Measurements from ENCODE around the gene KHK. TPM values are rescaled to one million over a fixed set of nuclear protein-coding genes. Genes with fewer than 3 reads are reported as not detected.

KHK gene
- total RNA-seq, 8 experiments from 2014 or later: 0.72 to 5.4 (median 3.4) TPM

DNA sequence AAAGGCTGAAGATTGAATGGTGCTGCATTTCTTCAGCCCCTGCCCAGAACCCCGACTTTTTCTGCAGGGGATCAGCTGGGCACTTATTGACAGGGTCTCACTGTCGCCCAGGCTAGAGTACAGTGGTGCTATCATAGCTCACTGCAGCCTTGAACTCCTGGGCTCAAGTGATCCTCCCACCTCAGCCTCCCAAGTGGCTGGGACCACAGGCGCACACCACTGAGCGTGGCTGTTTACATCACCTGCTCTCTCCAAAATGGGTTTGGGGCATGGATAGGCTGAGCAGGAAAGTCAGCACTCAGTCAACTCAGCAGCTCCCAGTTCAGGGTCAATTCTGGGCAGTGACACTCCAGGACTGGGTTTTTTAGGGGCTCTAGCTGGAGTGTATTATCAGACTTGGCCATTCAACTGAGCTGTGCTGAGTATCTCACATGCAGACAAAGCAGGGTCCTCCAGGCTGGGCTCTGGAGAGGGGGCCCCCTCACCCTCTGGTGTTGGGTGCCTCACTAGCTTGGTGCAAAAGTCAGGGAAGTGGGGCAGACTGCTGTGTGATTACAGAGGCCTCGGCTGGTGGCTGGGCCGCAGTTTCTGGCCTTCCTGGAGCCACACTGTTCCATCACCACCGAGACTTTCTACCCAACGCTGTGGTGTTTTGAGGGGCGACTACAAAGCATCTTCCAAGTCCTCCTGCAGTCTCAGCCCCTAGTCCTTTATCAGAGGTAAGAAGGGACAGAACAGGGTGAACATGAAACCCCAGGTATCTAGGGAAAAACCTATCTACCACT is 41.5 kb downstream of the KHK start:
- Histone ChIP-seq H3K4me3 (no peak overlapping the region), H3K4me1 (replicated peaks in 1 of 2) (peaks cover 2 to 10% of the 10 kb centered on the region in 2 donors), H3K27ac (no peak overlapping the region)
- no peak for ATAC-seq (replicated peaks in 6 of 8)
- WGBS, 10 experiments: 66 to 100% (median 91%) methylated on average over 1 to 5 of the region's 9 CpGs; no CpG with 5 or more reads in 3 of the 10 experiments
- in situ Hi-C loops (cut with MboI; ENCODE audit: low pct_unique_long_range_greater_than_20kb in 2 of 9, low sequenced_read_pairs in 9 of 9, unreplicated experiment in 9 of 9): no loop called here

DNA sequence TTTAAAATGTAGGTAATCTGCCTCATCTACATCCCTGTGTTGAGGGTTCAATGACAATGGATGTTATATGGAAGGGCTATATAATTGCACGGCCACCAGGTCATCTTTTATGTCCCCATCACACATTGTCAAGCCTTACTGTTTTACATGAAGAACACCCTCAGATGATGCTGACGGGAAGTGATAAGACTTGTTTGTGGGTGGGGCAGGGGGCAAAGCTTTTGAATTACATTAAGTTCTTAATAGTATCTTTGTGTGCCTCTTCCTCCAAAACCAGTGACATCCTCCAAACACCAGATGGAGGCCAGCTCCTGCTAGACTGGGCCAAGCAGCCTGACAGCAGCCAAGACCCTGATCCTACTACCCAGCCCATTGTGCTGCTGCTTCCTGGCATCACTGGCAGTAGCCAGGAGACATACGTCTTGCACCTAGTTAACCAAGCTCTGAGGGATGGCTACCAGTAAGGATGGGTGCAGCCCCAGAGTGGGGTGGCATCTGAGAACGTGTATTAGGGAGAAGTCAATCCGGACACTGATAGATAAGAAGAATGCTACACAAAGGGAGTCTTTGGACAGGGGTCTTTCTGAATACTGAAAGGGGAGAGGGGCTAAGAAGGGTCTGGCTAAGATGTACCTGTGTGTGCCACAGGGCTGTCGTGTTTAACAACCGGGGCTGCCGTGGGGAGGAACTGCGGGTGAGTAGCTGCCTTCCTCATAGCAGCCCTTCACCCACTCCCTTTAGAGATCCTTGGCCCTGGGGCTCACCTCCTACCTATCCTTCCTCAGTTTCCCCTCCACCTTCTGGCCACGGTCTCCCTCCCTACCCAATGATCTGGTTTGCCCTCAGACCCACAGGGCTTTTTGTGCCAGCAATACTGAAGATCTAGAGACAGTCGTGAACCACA is 42.3 kb downstream of the KHK start:
- Histone ChIP-seq H3K27ac (no peak overlapping the region), H3K4me3 (no peak overlapping the region), H3K4me1 (replicated peaks in 1 of 2) (peaks cover 7 to 10% of the 10 kb centered on the region in 2 donors)
- in situ Hi-C loops (cut with MboI; ENCODE audit: low pct_unique_long_range_greater_than_20kb in 2 of 9, low sequenced_read_pairs in 9 of 9, unreplicated experiment in 9 of 9): no loop called here
- ATAC-seq (replicated peaks in 6 of 8): no peak
- WGBS, 10 experiments: 20 to 100% (median 82%) methylated on average over 1 to 7 of the region's 11 CpGs

DNA sequence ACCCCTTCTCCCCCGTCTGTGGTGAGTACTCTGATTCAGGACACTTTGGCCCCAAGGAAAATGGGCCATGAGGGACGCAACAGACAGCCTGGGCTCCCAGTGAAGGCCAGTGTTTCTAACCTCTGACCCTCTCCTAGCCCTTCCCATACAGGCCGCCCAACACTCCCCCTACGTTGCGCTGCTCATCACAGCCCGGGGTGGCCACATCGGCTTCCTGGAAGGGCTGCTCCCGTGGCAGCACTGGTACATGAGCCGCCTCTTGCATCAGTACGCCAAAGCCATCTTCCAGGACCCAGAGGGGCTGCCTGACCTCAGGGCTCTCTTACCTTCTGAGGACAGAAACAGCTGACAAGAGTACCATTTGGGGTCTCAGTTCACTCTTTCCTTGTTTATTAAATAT is 43.8 kb downstream of the KHK start:
- ATAC-seq (replicated peaks in 6 of 8): no peak
- H3K27ac ChIP-seq: no peak overlapping the region
- peaks cover 7 to 11% of the 10 kb centered on the region in 2 donors for H3K4me1 ChIP-seq (replicated peaks in 1 of 2)
- WGBS, 10 experiments: 88 to 100% (median 97%) methylated on average over 1 to 6 of the region's 10 CpGs; no CpG with 5 or more reads in 6 of the 10 experiments
- in situ Hi-C loops (cut with MboI; ENCODE audit: low pct_unique_long_range_greater_than_20kb in 2 of 9, low sequenced_read_pairs in 9 of 9, unreplicated experiment in 9 of 9): no loop called here
- H3K4me3 ChIP-seq: no peak overlapping the region

DNA sequence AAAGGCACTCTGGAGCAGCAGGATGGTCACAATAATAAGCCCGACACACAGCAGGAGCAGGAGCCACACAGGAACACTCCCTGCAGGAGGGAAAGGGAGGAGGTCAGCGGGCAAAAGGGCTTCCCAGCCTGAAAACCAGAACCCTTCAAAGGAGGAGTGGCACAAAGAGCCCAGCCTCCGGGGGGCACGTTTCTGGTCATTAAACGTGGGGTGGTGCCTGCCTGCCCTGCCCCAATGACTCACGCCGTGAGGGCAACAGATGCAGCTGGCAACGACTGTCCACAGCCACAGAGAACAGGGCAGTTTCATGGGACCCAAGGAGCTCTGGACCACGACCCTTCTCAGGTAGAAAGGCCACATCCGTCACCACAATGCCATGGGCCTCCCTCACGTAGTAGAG is 44.9 kb downstream of the KHK start:
- no peak overlapping the region for H3K27ac ChIP-seq

DNA sequence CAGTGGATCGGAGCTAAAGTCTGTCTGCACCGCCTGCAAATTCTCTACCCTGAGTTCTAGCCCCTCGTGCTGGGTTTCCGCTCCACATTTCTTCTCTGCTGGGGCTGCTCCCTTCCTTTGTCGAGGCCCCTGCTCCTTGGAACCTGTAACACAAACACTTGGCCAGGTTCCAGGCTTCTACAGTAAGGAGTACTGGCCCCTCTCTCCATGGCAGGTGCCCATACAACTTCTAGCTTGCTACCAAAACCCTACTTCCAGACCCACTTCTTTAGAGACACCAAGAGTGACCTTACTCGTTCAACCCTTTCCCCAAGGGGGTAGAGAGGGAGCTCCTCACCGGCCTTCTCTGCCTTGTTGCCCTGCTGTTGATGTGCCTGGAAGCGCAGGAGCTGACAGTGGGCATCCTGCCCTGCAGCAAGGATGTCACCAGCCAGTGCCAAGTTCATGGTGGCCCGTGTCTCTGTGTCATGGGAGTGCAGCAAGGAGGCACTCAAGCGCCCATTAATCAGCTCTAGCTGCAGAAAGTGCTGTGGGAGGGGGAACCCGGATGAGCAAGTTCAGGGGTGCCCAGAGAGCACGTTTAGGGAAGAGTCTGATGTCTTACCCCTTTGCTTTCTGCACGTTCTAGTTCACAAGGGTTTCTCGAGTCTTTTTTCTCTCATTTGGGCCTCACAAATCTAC is 46.8 kb downstream of the KHK start:
- Histone ChIP-seq H3K4me1 (replicated peaks in 1 of 2) (peaks cover 7 to 11% of the 10 kb centered on the region in 2 donors), H3K4me3 (peak overlapping the region; percentile 71 to 93 (median 82)), H3K27ac (no peak overlapping the region)
- in situ Hi-C loops (cut with MboI; ENCODE audit: low pct_unique_long_range_greater_than_20kb in 2 of 9, low sequenced_read_pairs in 9 of 9, unreplicated experiment in 9 of 9): no loop called here
- 9 to 90% (median 55%) methylated on average over 2 to 12 of the region's 14 CpGs; no CpG with 5 or more reads in 2 of the 10 experiments for WGBS, 10 experiments
- ATAC-seq (replicated peaks in 6 of 8): peak in 1 of 8 experiments; percentile 2

More for the DNA sequence above, 44.9 kb downstream of the KHK start:
- in situ Hi-C loops (cut with MboI; ENCODE audit: low pct_unique_long_range_greater_than_20kb in 2 of 9, low sequenced_read_pairs in 9 of 9, unreplicated experiment in 9 of 9): no loop called here
- 5 to 100% (median 83%) methylated on average over 1 to 4 of the region's 11 CpGs; no CpG with 5 or more reads in 3 of the 10 experiments for WGBS, 10 experiments
- no peak for ATAC-seq (replicated peaks in 6 of 8)
- Histone ChIP-seq H3K4me3 (no peak overlapping the region), H3K4me1 (replicated peaks in 1 of 2) (peaks cover 7 to 11% of the 10 kb centered on the region in 2 donors)

DNA sequence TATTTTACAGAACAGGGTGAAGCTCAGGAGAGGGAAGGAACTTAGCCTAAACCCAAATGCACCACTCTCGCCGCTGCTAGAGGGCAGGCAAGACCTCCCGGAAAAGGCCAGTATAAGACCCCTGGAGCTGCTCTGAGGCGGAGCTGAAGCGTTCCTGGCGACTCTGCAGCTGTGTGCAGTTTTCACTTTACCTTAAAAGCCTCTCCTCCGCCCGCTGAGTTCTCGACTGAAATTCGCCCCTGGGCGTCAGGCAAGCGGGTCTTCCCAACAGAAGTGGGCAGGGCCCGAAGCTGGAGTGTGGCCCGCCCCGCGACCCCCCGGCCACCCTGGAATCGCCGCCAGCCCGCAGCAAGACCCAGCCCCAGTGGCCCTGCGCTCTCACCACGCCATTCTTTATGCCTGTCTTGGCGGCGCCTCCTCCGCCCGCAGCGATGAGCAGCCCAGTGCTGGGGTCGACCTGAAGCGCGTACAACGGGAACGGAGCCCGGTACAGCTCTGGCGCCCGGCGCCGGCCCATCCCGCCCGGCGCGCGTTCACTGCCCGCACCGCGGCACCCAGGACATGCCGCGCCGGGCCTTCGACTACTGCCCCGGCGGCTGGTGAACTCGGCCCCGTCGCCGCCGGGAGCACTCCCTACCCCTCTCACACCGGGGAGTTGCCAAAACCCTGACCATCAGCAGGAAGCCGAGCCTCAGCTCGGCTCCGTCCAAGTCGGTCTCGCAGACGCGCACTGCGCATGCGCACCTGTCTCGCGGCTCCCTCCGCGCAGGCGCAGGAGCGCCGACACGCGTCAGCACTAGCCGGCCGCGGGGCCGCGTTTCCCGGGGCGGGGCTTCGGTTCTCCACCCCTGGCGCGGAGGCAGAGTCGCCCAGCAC is 47.6 kb downstream of the KHK start, which contains the start of gene PREB:
Gene PREB (minus strand): TSS at position 732 of the 876 bp plus-strand sequence. CDS start 215 bp downstream, at position 517.
- in situ Hi-C loops (cut with MboI; ENCODE audit: low pct_unique_long_range_greater_than_20kb in 2 of 9, low sequenced_read_pairs in 9 of 9, unreplicated experiment in 9 of 9): no loop called here
- peaks cover 7 to 11% of the 10 kb centered on the region in 2 donors for H3K4me1 ChIP-seq (replicated peaks in 1 of 2)
- peak within 1 kb of the TSS; percentile 84 to 85 for H3K27ac ChIP-seq
- ATAC-seq (replicated peaks in 6 of 8): peak; percentile 89 to 96 (median 94)
- H3K4me3 ChIP-seq: peak within 1 kb of the TSS; percentile 71 to 93 (median 82)
- WGBS, 10 experiments: 0 to 20% (median 0%) methylated on average over 1 to 25 of the region's 86 CpGs; no CpG with 5 or more reads in 2 of the 10 experiments

DNA sequence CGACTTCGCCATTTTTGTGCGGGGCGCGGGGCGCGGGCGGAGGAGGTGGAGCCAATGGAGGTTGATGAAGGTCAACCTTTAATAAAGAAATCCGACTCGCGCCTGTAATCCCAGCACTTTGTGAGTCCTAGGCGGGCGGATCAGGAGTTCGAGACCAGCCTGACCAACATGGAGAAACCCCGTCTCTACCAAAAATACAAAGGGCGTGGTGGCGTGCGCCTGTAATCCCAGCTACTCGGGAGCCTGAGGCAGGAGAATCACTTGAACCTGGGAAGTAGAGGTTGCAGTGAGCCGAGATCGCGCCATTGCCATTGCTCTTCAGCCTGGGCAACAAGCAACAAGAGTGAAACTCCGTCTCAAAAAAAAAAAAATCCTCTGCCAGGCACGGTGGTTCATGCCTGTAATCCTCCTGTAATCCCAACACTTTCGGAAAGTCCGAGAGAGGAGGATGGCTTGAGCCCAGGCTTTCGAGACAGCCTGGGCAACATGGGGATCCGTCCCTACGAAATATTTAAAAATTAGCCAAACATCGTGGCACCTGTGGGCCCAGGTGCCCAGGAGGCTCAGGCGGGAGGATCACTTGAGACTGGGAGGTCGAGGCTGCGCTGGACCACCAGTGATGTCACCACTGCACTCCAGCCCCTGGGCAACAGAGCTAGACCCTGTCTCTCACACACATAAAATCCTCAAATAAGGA is 48.4 kb downstream of the KHK start:
- ATAC-seq (replicated peaks in 6 of 8): no peak
- H3K4me1 ChIP-seq (replicated peaks in 1 of 2): peaks cover 7 to 11% of the 10 kb centered on the region in 2 donors

DNA sequence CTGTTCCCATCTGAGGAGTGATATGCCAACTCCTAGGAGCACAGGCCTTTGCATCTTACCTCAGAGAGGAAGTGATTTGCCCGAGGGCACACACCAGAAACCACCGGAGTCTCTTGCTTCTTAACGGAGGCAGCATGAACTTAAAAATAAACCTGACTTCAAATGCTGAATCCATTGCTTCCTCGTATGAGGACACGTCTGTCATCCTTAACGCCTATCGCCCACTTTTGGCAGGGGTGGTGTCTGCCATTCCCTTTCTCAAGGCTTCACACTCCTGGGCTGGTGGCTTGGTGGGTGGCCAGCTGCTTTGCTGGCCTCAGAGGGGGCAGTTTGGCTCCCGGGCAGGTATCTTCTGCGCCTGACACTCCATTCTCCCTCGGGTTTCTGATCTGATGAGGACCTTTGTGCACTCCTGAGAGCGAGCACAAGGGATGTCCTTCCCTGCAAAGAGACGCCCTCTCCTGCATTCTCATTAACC is 48.9 kb downstream of the KHK start:
- Histone ChIP-seq H3K27ac (no peak overlapping the region), H3K4me1 (replicated peaks in 1 of 2) (peaks cover 7 to 11% of the 10 kb centered on the region in 2 donors), H3K4me3 (no peak overlapping the region)
- in situ Hi-C loops (cut with MboI; ENCODE audit: low pct_unique_long_range_greater_than_20kb in 2 of 9, low sequenced_read_pairs in 9 of 9, unreplicated experiment in 9 of 9): no loop called here
- 80 to 100% (median 92%) methylated on average over 1 to 5 of the region's 12 CpGs; no CpG with 5 or more reads in 4 of the 10 experiments for WGBS, 10 experiments
- ATAC-seq (replicated peaks in 6 of 8): no peak

More for the DNA sequence above, 48.4 kb downstream of the KHK start:
- Histone ChIP-seq H3K27ac (peak overlapping the region; percentile 10 to 34), H3K4me3 (peak overlapping the region in 2 of 5 donors; percentile 88 to 93)
- WGBS, 10 experiments: 33 to 100% (median 80%) methylated on average over 1 to 22 of the region's 33 CpGs; no CpG with 5 or more reads in 3 of the 10 experiments
- in situ Hi-C loops (cut with MboI; ENCODE audit: low pct_unique_long_range_greater_than_20kb in 2 of 9, low sequenced_read_pairs in 9 of 9, unreplicated experiment in 9 of 9): no loop called here

DNA sequence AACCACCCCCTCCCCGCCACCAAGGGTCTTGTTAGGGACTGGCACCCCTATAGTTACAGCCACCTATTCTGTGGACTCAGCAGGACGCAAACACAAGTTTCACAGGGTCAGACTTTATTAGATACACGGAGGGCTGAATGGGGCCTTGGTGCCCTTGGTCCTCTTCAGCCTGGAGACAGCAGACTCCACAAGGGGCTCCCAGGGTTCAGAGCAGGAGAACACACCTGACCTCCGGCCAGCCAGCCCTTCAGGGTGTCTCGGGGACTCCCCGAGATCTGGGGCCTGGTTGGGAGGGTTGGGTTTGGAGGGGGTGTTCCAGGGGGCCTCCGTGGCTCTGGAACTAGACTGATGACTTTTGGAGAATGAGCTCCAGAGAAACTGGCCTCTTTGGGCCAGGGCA is 50.2 kb downstream of the KHK start:
- ATAC-seq (replicated peaks in 6 of 8): no peak
- Histone ChIP-seq H3K4me1 (replicated peaks in 1 of 2) (peaks cover 7 to 11% of the 10 kb centered on the region in 2 donors), H3K4me3 (no peak overlapping the region), H3K27ac (no peak overlapping the region)
- in situ Hi-C loops (cut with MboI; ENCODE audit: low pct_unique_long_range_greater_than_20kb in 2 of 9, low sequenced_read_pairs in 9 of 9, unreplicated experiment in 9 of 9): no loop called here
- 80% methylated on average over 2 of the region's 7 CpGs; no CpG with 5 or more reads in 9 of the 10 experiments for WGBS, 10 experiments

DNA sequence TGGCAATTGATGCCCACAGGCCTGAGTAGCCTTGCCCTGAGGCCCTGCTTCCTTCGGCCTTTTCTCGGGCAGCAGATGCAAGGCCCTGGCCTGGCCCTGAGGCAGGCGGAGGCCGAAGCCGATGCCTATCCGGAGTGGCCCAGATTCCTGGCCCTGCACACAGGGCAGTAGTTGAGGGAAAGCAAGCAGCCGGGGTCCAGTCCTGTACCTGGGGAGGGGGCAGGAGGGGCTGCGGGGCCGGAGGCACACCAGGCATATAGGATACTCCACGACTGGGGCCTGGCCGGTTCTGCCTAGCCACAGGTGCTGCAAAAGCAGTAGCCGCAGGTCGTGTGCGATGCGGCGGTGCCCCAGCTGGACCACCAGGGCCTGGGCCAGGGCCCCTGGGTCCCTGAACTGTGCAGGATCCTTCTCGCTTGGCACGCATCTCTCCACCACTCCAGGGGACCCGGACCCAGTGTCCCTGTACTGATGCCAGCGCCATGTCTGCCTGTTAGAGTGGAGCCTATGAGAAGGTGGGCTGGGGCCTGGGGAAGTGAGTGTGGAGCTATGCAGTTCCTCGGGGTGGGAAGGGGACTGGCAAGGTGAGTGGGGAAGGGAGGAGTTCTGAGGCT is 50.9 kb downstream of the KHK start:
- 93 to 100% (median 100%) methylated on average over 3 to 6 of the region's 21 CpGs; no CpG with 5 or more reads in 7 of the 10 experiments for WGBS, 10 experiments
- Histone ChIP-seq H3K4me3 (no peak overlapping the region), H3K4me1 (replicated peaks in 1 of 2) (peaks cover 7 to 11% of the 10 kb centered on the region in 2 donors), H3K27ac (no peak overlapping the region)
- in situ Hi-C loops (cut with MboI; ENCODE audit: low pct_unique_long_range_greater_than_20kb in 2 of 9, low sequenced_read_pairs in 9 of 9, unreplicated experiment in 9 of 9): no loop called here
- no peak for ATAC-seq (replicated peaks in 6 of 8)

DNA sequence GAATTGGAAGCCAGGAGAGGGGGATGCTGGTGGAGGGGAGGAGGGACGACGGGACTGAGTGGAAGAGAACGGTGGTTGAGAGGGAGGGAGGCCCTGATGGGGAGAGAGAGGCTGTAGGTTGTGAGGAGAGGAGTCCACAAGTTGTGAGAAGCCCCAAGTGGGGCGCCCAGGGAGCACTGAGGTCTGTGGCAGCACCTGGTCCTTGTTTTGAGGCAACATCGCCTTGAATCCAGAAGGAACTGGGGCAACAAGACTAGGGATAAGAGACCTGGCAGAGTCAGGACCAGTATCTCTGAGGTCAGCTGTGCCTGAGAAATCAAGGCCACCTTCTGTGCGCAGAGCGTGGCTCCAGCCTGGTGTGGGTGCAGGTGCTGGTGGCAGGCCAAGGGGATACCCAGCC is 51.5 kb downstream of the KHK start:
- H3K4me3 ChIP-seq: no peak overlapping the region
- no peak overlapping the region for H3K27ac ChIP-seq
- peaks cover 5 to 9% of the 10 kb centered on the region in 2 donors for H3K4me1 ChIP-seq (replicated peaks in 1 of 2)
- in situ Hi-C loops (cut with MboI; ENCODE audit: low pct_unique_long_range_greater_than_20kb in 2 of 9, low sequenced_read_pairs in 9 of 9, unreplicated experiment in 9 of 9): no loop called here
- ATAC-seq (replicated peaks in 6 of 8): no peak
- 35 to 100% (median 80%) methylated on average over 1 to 3 of the region's 7 CpGs; no CpG with 5 or more reads in 5 of the 10 experiments for WGBS, 10 experiments

All from motor neuron (in vitro differentiated cells).